ENCODE measurements around the gene NOS1AP.
A peak's percentile ranks its signal among the peaks of the same experiment; 100 is the strongest.
"Not testable (repeated sequence)": the region's sequence is repeated elsewhere in the genome, so short reads cannot be mapped to it uniquely, and the experiment has no call there.

The NOS1AP gene

DNA sequence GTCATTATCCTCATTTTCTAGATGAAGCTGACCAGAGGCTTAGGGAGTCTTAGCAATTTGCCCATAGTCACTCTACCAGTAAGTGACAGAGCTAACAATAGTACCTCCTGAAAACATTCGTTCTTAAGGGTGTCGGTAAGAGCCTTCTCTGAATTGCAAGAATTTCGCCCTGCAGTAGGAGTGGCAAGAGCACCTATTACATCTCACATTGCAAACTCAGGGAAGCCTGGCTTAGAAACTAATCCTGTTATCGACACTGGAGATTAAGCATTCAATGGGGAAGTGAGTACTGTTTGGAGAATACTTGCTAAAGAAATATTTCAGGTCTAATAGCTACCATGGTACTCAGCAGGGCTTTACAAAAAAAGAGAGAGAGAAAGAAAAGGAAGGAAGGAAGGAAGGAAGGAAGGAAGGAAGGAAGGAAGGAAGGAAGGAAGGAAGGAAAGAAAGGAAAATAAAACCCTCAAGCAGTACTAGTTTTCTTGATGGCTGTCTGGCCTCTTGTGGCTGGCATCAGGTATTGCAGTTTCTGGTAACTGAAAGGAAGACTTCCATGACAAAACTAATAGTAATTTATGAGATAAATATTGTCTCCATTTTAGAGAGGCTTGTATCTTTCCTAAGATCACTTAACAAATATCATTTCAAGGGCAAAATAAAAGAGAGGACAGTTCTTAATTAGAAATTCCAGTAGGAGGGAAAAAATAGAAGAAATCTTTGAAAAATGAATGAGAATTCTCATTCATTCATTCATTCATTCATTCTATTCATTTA is 322.5 kb downstream of the NOS1AP start:
- DNase-seq: peak; percentile 22

DNA sequence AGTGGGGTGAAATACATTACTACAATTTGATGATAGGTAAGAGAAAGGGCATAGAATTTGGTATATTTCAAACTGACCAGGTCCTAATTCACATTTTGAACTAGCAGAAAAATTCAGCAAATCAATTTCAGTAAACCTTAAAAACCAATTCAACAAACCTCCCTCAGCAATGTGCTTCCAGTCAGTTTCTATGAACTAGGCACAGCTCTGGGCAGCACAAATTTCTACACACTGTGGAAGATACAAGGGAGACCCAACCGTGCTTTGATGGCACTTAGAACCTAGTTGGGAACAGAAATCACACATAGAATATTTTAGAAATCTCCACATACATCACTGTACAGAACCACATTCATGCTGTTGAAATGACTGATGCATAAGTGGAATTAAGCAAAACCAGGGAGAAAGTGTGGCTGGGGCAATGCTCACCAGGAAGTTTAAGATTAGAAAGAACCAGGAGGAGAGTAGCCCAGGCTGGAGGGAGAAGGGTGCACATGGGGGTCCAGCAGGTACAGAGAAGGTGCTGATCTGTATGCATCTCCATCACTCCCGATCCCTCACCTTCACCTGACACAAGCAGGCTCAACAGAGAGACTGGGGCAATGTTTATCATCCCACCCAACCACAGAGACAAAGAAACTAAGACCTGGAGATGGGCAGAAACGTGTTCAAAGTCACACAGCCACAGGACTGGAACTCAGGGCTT is 326.9 kb downstream of the NOS1AP start:
- DNase-seq: no peak

- no peak for DNase-seq
These were observed 327.6 kb downstream of the NOS1AP start for GRCh38 chr1:162397039-162397448.

DNA sequence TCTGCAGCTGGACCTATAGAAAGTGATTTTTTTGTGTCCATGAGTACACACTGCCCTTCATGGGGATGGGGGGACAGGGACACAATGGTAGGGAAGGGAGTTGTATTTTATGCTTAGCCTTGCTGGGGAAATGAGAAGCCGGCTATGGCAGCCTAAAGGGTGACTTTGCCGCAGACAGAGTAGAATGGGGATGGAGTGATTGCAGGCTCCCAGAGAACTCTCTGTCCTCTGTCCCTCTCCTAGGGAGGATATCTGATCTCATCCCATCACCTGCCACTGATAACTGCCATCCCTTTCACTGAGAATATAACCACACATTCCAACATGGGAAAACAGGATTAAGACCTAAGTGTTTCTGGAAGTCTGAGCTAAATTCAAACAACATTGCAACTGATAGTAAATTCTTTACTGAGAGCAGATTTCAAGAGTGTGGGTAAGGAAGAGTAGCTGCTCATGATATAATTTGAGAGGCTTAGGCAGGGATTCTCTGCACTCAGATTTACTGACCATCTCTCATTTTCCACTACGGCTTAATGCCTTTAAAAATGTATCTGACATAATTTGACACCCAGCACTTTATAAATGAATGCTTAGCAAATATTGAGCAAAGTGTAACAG is 328.6 kb downstream of the NOS1AP start:
- DNase-seq: no peak

DNA sequence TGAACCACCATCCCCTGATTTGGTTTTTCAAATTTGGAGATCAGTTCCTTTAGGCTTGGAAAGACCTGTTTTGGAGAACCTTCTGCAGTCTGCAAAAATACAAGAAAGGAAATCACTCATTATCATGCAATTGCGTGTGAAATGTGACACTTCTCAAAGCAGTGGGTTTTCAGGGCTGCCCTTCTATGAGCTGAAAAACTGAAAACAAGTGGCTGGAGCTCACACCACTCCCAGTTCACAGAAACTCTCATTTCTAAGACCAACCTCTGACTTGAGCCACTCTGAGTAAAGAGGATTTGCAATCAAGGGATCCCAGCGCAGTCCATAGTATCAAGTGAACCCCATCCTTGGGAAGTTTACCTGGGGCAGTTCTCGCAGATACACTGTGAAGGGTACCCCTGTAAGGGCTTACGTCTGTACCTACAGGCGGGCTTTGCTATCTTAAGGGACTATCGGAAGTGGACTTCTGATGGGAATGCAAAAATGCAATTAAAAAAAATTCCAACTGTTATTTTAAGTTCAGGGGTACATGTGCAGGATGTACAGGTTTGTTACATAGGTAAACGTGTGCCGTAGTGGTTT is 329.6 kb downstream of the NOS1AP start:
- no peak for DNase-seq

DNA sequence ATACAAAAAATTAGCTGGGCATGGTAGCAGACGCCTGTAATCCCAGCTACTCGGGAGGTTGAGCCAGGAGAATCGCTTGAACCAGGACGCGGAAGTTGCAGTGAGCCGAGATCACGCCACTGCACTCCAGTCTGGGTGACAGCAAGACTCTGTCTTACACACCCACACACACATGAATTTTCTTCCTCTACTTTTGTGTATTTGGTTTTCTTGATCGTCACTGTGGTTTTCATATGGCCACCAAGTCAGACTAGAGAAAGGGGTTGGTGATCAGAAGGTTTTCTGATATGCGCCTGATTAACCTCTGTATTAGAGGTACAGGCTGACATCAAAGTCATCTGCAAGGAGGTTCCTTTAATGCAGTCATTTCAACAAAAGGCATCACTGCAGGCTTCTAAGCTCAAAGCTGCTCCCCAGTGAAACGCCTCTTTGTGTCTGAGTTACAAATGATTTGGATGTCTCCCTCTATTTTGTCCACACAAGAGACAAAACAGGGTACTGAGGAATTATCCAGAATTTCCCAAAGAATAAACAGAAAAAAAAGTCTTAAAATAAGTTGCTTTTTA is 331.4 kb downstream of the NOS1AP start:
- no peak for DNase-seq

DNA sequence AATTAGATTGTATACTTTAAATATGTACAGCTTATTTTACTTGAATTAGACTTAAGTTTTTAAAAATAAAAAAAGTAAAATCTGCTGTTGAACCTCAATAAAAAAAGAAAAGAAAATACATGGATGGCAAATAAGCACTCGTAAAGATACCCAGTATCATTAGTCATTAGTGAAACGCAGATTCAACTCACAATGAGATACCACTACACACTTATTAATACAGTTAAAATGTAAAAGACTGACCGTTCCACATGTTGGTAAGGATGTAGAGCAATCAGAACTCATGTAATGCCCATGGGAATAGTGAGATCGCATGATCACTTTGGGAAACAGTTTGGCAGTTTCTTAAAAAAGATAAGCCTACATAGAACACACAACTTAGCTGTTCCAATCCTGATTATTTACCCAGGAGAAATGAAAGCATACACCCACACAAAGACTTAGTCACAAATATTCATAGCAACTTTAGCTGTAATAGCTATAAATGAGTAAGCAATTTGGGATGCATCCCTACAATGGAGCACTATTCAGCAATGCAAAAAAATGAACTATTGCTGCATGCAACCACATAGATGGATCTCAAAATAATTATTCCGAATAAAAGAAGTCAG is 335.2 kb downstream of the NOS1AP start:
- DNase-seq: no peak

GRCh38 chr1:162405800-162406199 is 336.3 kb downstream of the NOS1AP start:
- DNase-seq: no peak

DNA sequence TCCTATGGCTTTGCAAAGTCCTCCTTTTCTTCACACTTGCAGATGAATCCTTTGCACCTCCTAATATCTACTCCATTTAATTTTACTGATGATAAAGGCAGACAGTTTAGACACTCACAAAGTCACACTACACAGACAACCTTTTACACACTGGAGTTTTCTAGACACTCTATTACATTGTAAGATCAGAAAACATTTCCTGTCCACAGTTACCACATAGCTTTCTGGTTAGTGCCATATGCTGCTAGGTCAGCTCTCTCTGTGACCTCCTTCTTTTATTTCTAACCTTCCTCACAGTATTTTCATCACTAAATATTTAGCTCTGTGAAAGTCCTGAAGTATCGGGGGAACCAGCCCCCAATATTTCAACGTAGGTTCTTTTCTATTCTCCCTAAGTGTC is 337.3 kb downstream of the NOS1AP start:
- no peak for DNase-seq

GRCh38 chr1:162407539-162407938 is 338.0 kb downstream of the NOS1AP start:
- no peak for DNase-seq

DNA sequence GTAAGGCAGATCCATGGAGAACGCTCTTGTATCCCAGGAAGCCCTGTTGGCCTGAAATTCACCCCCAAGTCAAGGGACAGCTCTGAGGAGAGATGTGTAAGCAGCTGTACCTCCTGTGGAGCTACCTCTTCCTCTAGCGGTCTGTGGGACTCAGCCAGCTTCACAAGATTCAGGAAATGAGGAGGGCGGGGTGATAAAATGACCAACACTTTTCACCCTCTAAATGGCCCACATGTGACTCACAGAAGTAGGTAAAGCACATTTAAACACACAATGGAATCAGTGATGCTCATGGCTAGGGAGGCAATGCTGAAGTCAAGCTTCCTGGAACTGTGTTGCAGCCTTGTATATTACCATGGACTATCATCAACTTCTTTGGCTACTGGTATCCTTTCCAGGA is 342.5 kb downstream of the NOS1AP start, which contains the start of gene SH2D1B:
TSS of gene SH2D1B (minus strand) at position 135 of the 400 bp plus-strand sequence. CDS start at position 15, 120 bp downstream.
- DNase-seq: no peak

- DNase-seq: no peak
These were observed 346.7 kb downstream of the NOS1AP start for GRCh38 chr1:162416215-162416614.

DNA sequence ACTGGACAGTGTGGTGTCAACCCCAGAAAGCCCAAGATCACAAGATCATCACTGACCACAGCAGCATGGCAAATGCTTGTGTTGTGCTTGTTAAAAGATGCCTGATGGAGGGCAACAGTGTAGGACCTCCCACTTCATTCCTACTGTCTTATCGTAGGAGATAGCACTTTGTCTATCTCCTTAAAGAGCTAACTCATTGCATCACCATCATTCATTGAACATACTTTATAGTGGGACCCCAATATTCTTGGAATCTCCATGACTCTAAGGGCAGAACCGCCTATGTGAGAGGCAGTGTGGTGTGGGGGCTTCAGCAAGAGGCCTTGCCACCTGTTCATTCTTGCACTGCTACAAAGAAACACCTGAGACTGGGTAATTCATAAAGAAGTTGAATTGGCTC is 347.4 kb downstream of the NOS1AP start:
- DNase-seq: no peak

DNA sequence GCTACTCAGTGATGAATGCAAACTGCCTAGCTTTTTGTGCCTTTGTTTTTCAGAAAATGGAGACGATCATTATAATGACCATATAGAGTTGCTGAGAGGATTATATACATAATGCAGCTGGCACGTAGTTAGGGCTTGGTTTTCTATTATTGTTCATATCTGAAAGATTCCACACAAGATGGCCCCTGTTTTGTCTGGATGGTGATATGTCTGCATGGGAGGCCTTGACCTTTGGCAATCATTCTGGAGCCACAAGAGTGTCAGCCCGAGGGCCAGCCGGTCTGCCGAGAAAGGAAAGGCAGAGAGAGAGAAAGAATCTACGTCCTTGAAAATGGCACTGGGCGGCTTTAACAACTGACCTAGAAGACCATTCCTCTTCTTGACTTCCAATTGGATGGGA is 348.2 kb downstream of the NOS1AP start:
- DNase-seq: no peak

GRCh38 chr1:162418584-162418983 is 349.1 kb downstream of the NOS1AP start:
- DNase-seq: not testable (repeated sequence)

GRCh38 chr1:162419450-162419931 is 350.0 kb downstream of the NOS1AP start:
- not testable (repeated sequence) for DNase-seq

Data from NCI-H2171 (cell line).